SK-N-SH treated with all-trans-retinoic acid at 6 μM for 48 hours (cell line): ENCODE results near the gene UBE4B.

Experiments
- ATAC-seq: fragments of 200-7000 bp; cut with Tn5 transposase; 3 replicates; pipeline ENCODE4 v1.9.1; 2020; ENCODE audit warnings: mild to moderate bottlenecking, moderate library complexity
- ARNTL ChIP-seq: fragments of 450-650 bp; formaldehyde crosslinking; IDR thresholded peaks from 2 replicates; pipeline ENCODE4 v1.5.0; 2020; ENCODE audit warnings: low read depth, mild to moderate bottlenecking, moderate library complexity, borderline replicate concordance
- BACH2 ChIP-seq: fragments of 250-450 bp; sonication (Bioruptor Pico); IDR thresholded peaks from 2 replicates; pipeline ENCODE4 v1.9.0; 2021; ENCODE audit warnings: mild to moderate bottlenecking, borderline replicate concordance
- CSDC2 ChIP-seq: fragments of 250-450 bp; sonication (Bioruptor Pico); IDR thresholded peaks from 2 replicates; pipeline ENCODE4 v1.5.0; 2020; ENCODE audit warnings: mild to moderate bottlenecking, moderate library complexity
- ESRRG ChIP-seq: fragments of 250-450 bp; sonication (Bioruptor Pico); IDR thresholded peaks from 2 replicates; pipeline ENCODE4 v1.6.1; 2021; ENCODE audit warnings: mild to moderate bottlenecking
- GLIS3 ChIP-seq: fragments of 250-450 bp; sonication (Bioruptor Pico); IDR thresholded peaks from 2 replicates; pipeline ENCODE4 v1.5.0; 2020; ENCODE audit warnings: mild to moderate bottlenecking, moderate library complexity
- ISL1 ChIP-seq: fragments of 250-450 bp; sonication (Bioruptor Pico); IDR thresholded peaks from 2 replicates; pipeline ENCODE4 v2.1.2; 2022; ENCODE audit warnings: mild to moderate bottlenecking, moderate library complexity
- OSR1 ChIP-seq: fragments of 250-450 bp; sonication (Bioruptor Pico); IDR thresholded peaks from 2 replicates; pipeline ENCODE4 v1.8.0; 2022; ENCODE audit warnings: moderate library complexity, mild to moderate bottlenecking, inconsistent platforms
- PPARA ChIP-seq: fragments of 250-450 bp; sonication (Bioruptor Pico); IDR thresholded peaks from 2 replicates; pipeline ENCODE4 v1.5.0; 2020; ENCODE audit warnings: mild to moderate bottlenecking, borderline replicate concordance
- RARB ChIP-seq: fragments of 250-450 bp; sonication (Bioruptor Pico); IDR thresholded peaks from 2 replicates; pipeline ENCODE4 v1.8.0; 2021; ENCODE audit warnings: mild to moderate bottlenecking, moderate library complexity
- TCF4 ChIP-seq: fragments of 250-450 bp; sonication (Bioruptor Pico); IDR thresholded peaks from 2 replicates; pipeline ENCODE4 v1.8.0; 2021; ENCODE audit warnings: mild to moderate bottlenecking, moderate library complexity, borderline replicate concordance
- TOX ChIP-seq: fragments of 250-450 bp; sonication (Bioruptor Pico); IDR thresholded peaks from 2 replicates; pipeline ENCODE4 v1.8.0; 2021; ENCODE audit warnings: mild to moderate bottlenecking, moderate library complexity, borderline replicate concordance
- ZC3H10 ChIP-seq: fragments of 250-450 bp; sonication (Bioruptor Pico); IDR thresholded peaks from 2 replicates; pipeline ENCODE4 v1.5.1; 2021; ENCODE audit warnings: mild to moderate bottlenecking, moderate library complexity
- ZFP3 ChIP-seq: fragments of 250-450 bp; sonication (Bioruptor Pico); IDR thresholded peaks from 2 replicates; pipeline ENCODE4 v1.5.0; 2020; ENCODE audit warnings: mild to moderate bottlenecking, moderate library complexity
- ZFP30 ChIP-seq: fragments of 450-650 bp; formaldehyde crosslinking; IDR thresholded peaks from 2 replicates; pipeline ENCODE4 v1.5.0; 2022; ENCODE audit warnings: mild to moderate bottlenecking, moderate library complexity
- ZNF565 ChIP-seq: fragments of 450-650 bp; formaldehyde crosslinking; conservative IDR thresholded peaks from 2 replicates; pipeline ENCODE4 v1.5.0; 2020; ENCODE audit warnings: low read depth, mild to moderate bottlenecking, moderate library complexity
- ZNF70 ChIP-seq: fragments of 450-650 bp; formaldehyde crosslinking; IDR thresholded peaks from 2 replicates; pipeline ENCODE4 v1.5.0; 2020; ENCODE audit warnings: mild to moderate bottlenecking, moderate library complexity
- ZNF8 ChIP-seq: fragments of 450-650 bp; formaldehyde crosslinking; IDR thresholded peaks from 2 replicates; pipeline ENCODE4 v1.5.0; 2020; ENCODE audit warnings: mild to moderate bottlenecking, moderate library complexity
- TF ChIP-seq, protein P1 (sequence below): fragments of 250-450 bp; sonication (Bioruptor Pico); IDR thresholded peaks from 2 replicates; pipeline ENCODE4 v1.8.0; 2021; ENCODE audit warnings: low read depth, mild to moderate bottlenecking, moderate library complexity, borderline replicate concordance
- TF ChIP-seq, protein P2 (sequence below): fragments of 250-450 bp; sonication (Bioruptor Pico); IDR thresholded peaks from 2 replicates; pipeline ENCODE4 v1.5.1; 2021; ENCODE audit warnings: mild to moderate bottlenecking, moderate library complexity
- TF ChIP-seq, protein P3 (sequence below): fragments of 250-450 bp; sonication (Bioruptor Pico); IDR thresholded peaks from 2 replicates; pipeline ENCODE4 v1.5.0; 2020; ENCODE audit warnings: mild to moderate bottlenecking, moderate library complexity
- TF ChIP-seq, protein P4 (sequence below): fragments of 250-450 bp; sonication (Bioruptor Pico); IDR thresholded peaks from 2 replicates; pipeline ENCODE4 v1.5.1; 2020; ENCODE audit warnings: low read depth, mild to moderate bottlenecking, moderate library complexity

Gene UBE4B

DNA sequence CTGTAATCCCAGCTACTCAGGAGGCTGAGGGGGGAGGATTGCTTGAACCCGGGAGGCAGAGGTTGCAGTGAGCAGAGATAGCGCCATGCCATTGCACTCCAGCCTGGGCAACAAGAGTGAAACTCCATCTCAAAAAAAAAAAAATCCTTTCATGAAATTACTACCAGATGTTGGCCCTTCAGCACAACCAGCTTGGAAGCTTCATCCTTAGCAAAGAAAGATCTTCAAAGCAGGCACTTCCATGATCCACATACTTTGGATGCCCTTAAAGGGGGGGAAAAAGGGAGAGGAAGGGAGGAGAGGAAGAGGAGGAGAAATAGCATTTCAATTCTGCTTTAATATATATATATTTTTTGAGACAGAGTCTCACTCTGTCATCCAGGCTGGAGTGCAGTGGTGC is 12.1 kb upstream of the UBE4B start:
- TF ChIP-seq TCF4 (CRISPR knock-in tag) = peak; percentile 40; the same call in 1 of the 2 replicates
- ATAC-seq = peak; percentile 72

DNA sequence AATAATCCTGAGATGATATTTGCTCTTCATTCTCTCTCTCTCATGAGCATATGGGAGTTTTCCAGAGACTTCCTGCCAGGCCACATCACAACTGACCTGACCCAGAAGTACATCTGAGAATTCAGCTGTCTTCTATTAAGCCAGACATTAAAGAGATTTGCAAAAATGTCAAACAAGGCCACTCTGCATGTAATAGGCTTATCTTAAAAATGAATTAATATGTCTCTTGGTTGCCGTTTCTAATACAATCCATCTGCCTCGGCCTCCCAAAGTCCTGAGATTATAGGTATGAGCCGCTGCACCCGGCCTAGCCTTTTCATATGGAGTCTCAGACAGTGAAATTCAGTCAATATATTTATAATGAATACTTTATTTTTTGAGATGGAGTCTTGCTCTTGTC is 10.8 kb upstream of the UBE4B start:
- TF ChIP-seq TCF4 (CRISPR knock-in tag) = peak; percentile 87
- TF ChIP-seq, all 23 proteins: peak for 1; not testable (repeated sequence) for 22
- peak; percentile 55 for ATAC-seq

DNA sequence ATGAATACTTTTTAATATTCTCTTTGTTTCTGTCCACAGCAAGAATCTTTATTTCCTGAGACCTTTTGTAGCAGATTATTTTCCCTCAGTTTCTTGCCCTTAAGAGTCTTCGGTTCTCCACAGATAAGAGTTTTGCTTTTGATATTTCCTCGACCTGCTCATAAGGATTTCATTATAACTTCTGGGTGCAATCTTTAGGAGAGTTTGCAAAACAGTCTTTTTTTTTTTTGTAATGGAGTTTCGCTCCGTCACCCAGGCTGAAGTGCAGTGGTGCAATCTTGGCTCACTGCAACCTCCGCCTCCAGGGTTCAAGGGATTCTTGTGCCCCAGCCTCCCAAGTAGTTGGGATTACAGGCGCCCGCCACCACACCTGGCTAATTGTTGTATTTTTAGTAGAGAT is 10.1 kb upstream of the UBE4B start:
- TF ChIP-seq RARB (CRISPR knock-in tag) = no peak
- TF ChIP-seq ZNF70 = no peak
- TF ChIP-seq ZFP30 (CRISPR knock-in tag) = no peak
- TF ChIP-seq PPARA (CRISPR knock-in tag) = no peak
- TF ChIP-seq, protein P1, sequence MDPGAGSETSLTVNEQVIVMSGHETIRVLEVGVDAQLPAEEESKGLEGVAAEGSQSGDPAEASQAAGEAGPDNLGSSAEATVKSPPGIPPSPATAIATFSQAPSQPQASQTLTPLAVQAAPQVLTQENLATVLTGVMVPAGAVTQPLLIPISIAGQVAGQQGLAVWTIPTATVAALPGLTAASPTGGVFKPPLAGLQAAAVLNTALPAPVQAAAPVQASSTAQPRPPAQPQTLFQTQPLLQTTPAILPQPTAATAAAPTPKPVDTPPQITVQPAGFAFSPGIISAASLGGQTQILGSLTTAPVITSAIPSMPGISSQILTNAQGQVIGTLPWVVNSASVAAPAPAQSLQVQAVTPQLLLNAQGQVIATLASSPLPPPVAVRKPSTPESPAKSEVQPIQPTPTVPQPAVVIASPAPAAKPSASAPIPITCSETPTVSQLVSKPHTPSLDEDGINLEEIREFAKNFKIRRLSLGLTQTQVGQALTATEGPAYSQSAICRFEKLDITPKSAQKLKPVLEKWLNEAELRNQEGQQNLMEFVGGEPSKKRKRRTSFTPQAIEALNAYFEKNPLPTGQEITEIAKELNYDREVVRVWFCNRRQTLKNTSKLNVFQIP (CRISPR knock-in tag) = no peak
- TF ChIP-seq, protein P2, sequence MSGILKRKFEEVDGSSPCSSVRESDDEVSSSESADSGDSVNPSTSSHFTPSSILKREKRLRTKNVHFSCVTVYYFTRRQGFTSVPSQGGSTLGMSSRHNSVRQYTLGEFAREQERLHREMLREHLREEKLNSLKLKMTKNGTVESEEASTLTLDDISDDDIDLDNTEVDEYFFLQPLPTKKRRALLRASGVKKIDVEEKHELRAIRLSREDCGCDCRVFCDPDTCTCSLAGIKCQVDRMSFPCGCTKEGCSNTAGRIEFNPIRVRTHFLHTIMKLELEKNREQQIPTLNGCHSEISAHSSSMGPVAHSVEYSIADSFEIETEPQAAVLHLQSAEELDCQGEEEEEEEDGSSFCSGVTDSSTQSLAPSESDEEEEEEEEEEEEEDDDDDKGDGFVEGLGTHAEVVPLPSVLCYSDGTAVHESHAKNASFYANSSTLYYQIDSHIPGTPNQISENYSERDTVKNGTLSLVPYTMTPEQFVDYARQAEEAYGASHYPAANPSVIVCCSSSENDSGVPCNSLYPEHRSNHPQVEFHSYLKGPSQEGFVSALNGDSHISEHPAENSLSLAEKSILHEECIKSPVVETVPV = no peak
- TF ChIP-seq ESRRG (CRISPR knock-in tag) = no peak
- no peak for TF ChIP-seq ZFP3 (CRISPR knock-in tag)
- no peak for TF ChIP-seq GLIS3
- TF ChIP-seq OSR1 (CRISPR knock-in tag) = no peak
- TF ChIP-seq TCF4 (CRISPR knock-in tag) = no peak
- TF ChIP-seq, protein P3, sequence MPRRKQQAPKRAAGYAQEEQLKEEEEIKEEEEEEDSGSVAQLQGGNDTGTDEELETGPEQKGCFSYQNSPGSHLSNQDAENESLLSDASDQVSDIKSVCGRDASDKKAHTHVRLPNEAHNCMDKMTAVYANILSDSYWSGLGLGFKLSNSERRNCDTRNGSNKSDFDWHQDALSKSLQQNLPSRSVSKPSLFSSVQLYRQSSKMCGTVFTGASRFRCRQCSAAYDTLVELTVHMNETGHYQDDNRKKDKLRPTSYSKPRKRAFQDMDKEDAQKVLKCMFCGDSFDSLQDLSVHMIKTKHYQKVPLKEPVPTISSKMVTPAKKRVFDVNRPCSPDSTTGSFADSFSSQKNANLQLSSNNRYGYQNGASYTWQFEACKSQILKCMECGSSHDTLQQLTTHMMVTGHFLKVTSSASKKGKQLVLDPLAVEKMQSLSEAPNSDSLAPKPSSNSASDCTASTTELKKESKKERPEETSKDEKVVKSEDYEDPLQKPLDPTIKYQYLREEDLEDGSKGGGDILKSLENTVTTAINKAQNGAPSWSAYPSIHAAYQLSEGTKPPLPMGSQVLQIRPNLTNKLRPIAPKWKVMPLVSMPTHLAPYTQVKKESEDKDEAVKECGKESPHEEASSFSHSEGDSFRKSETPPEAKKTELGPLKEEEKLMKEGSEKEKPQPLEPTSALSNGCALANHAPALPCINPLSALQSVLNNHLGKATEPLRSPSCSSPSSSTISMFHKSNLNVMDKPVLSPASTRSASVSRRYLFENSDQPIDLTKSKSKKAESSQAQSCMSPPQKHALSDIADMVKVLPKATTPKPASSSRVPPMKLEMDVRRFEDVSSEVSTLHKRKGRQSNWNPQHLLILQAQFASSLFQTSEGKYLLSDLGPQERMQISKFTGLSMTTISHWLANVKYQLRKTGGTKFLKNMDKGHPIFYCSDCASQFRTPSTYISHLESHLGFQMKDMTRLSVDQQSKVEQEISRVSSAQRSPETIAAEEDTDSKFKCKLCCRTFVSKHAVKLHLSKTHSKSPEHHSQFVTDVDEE (CRISPR knock-in tag) = no peak
- no peak for TF ChIP-seq ZNF8 (CRISPR knock-in tag)
- TF ChIP-seq, all 23 proteins: peak for 0
- ATAC-seq = no peak

DNA sequence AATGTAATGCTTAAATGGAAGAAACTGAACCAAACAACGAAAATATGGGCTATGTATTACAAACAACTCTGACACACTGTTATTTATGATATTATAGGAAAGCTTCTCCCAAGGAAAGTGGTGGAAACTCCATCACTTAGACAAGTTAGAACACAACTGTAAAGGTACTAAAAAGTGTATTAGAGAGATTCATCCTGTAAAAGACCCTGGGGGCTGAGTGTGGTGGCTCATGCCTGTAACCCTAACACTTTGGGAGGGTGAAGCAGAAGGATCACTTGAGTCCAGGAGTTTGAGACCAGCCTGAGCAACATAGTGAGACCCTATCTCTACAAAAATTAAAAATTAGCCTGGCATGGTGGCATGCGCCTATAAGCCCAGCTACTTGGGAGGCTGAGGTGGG is 7.4 kb upstream of the UBE4B start:
- ATAC-seq = no peak
- no peak for TF ChIP-seq ARNTL (CRISPR knock-in tag)
- TF ChIP-seq ISL1 (CRISPR knock-in tag) = no peak
- TF ChIP-seq ZC3H10 (CRISPR knock-in tag) = no peak
- TF ChIP-seq, protein P4, sequence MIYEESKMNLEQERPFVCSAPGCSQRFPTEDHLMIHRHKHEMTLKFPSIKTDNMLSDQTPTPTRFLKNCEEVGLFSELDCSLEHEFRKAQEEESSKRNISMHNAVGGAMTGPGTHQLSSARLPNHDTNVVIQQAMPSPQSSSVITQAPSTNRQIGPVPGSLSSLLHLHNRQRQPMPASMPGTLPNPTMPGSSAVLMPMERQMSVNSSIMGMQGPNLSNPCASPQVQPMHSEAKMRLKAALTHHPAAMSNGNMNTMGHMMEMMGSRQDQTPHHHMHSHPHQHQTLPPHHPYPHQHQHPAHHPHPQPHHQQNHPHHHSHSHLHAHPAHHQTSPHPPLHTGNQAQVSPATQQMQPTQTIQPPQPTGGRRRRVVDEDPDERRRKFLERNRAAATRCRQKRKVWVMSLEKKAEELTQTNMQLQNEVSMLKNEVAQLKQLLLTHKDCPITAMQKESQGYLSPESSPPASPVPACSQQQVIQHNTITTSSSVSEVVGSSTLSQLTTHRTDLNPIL (CRISPR knock-in tag) = no peak
- no peak for TF ChIP-seq PPARA (CRISPR knock-in tag)
- TF ChIP-seq ZNF565 (CRISPR knock-in tag) = no peak
- TF ChIP-seq BACH2 = no peak
- TF ChIP-seq, protein P2 = no peak
- TF ChIP-seq ZNF8 (CRISPR knock-in tag) = no peak
- TF ChIP-seq RARB (CRISPR knock-in tag) = no peak
- TF ChIP-seq ZFP30 (CRISPR knock-in tag) = no peak
- TF ChIP-seq TOX (CRISPR knock-in tag) = no peak
- no peak for TF ChIP-seq CSDC2 (CRISPR knock-in tag)
- TF ChIP-seq, protein P1 (CRISPR knock-in tag) = no peak
- TF ChIP-seq OSR1 (CRISPR knock-in tag) = no peak
- no peak for TF ChIP-seq ZNF70
- TF ChIP-seq GLIS3 = no peak
- TF ChIP-seq, protein P3 (CRISPR knock-in tag) = no peak
- TF ChIP-seq ZFP3 (CRISPR knock-in tag) = no peak
